ENCODE results near the gene AFAP1.

DNA sequence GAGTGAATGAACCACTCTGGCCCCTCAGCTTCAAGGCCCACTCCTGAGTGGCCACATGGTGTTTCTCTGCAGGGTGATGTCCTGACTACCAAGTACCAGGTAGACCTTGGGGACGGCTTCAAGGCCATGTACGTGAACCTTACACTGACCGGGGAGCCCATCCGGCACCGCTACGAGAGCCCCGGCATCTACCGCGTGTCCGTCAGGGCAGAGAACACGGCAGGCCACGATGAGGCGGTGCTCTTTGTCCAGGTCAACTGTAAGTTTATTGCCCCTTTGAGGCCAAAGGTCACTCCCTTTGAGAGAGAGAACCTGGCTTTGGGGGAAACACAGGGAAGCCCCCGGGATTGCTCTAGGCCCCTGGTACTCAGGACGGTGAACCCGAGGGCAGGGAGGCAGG, 216.0 kb downstream of the AFAP1 start:
- TF ChIP-seq CTCF (IDR thresholded peaks at IDR 0.05) = no peak
- no peak for TF ChIP-seq POLR2A (IDR thresholded peaks at IDR 0.05)

Data from lower leg skin (tissue), 3 donors.